TTC549 (cell line): Measurements from ENCODE around the gene RPS6KB2.
"Not testable (repeated sequence)": the region's sequence is repeated elsewhere in the genome, so short reads cannot be mapped to it uniquely, and the experiment has no call there.

Source experiments
- FAIRE-seq: peaks from 2 replicates; lab custom pipeline; 2012; peaks lifted over from hg19 to GRCh38; lab: Jason Lieb, UNC

The RPS6KB2 gene

DNA sequence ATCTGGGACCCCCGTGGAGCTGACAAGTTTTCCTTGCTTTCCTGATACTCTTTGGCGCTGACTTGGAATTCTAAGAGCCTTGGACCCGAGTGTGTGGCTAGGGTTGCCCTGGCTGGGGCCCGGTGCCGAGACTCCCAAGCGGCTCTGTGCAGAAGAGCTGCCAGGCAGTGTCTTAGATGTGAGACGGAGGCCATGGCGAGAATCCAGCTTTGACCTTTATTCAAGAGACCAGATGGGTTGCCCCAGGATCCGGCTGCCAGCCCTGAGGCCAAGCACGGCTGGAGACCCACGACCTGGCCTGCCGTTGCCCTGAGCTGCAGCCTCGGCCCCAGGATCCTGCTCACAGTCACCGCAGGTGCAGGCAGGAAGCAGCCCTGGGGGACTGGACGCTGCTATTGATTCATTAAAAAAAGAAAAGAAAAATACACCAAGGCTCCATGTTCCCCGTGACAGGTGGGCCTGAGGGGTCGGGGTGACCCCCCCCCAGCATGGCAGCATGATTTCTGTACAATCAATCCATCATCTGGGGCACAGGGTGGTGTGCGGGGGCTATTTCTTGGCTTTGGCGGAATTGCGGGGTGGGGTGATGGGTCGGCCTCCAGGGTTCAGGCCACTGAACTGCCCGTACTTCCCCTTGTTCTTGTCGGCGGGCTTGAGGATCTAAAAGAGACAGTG lies 30.2 kb upstream of the RPS6KB2 start:
- FAIRE-seq = no peak

- FAIRE-seq = no peak
These were observed 29.4 kb upstream of the RPS6KB2 start for GRCh38 chr11:67398661-67399563.

DNA sequence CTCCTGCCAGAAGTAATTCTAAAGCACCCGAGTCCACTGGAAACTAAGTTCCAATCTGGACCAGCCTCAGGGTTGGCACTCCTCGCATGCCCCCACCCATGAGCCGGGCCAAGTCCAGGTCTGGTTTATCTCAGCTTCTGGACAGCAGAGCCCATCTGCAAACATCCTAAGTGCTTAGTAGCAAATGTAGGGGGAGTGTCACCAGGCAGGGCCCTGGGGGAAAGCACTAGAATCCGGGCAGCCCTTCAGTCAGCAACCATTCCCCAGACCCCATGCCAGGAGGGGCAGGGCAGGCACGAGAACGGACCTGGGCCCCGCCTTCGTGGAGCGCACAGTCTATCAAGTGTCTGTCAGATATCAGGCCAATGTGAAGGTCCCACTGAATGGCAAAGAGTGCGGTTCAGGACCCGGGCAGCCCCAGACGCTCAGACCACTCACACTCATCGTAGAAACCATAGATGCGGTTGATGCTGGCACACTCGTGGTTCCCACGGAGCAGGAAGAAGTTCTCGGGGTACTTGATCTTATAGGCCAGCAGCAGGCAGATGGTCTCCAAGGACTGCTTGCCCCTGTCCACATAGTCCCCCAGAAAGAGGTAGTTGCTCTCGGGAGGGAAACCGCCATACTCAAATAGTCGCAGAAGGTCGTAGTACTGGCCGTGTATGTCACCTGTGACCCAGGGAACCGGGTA lies 27.9 kb upstream of the RPS6KB2 start:
- FAIRE-seq = no peak

DNA sequence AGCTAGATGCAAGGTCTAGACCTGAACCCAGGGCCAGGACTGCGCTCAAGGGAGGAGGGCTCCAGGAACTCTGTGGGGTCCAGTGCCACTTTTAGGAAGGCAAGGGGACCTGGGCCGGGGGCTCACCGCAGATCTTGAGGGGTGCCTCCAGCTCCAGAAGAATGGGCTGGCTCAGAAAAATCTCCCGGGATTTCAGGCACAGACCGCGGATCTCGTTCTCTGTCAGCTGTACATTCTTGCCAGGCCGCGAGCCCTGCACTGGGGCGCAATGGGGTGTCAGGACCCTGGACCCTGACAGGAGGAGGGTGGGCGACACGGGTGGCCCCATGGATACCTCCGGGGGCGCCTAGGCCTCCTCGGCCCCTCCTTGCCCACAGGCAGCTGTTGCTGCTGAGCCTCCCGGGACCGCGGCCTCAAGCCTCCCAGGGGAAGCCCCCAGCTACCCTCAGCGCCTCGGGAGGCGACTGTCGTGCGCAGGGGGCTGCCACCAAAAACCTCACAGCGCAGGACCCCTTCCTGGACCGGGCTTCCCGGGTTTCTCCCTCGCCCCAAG lies 27.3 kb upstream of the RPS6KB2 start:
- no peak for FAIRE-seq

DNA sequence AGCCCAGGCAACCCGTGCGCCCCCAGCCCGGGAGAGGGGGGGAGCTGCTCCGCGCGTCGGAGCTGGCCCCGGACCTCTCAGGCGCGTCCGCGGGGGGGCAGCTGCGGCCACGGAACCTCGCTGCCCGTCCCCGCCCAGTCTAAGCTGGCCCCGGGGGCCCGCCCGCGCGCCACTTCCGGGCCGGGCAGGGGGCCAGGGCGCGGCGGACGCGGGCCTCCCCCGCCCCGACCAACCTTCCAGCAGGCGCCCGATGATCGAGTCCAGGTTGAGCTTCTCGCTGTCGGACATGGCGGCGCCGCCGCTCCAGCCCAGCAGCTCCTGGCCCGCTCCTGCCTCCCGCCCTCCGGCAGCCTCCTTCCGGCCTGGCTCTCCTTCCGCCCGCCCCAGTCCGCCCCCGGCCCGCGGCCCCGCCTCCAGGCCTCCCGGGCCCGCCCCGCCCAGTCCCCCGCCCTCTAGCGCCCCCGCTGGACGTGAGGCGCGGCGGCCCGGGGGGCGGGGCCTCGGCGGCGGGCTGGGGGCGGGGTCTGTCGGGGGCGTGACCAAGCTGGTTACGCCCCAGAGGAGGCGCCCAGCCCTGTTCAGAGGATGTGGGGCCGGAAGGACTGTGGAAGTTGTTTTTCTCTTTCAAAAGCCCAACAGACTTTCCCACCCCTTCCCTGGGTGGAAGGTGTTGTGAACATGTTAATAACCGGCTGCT lies 26.7 kb upstream of the RPS6KB2 start, which contains the start of gene PPP1CA:
TSS of gene PPP1CA (minus strand) at position 364 of the 697 bp plus-strand sequence. CDS start at position 288, 76 bp downstream.
- FAIRE-seq = no peak

DNA sequence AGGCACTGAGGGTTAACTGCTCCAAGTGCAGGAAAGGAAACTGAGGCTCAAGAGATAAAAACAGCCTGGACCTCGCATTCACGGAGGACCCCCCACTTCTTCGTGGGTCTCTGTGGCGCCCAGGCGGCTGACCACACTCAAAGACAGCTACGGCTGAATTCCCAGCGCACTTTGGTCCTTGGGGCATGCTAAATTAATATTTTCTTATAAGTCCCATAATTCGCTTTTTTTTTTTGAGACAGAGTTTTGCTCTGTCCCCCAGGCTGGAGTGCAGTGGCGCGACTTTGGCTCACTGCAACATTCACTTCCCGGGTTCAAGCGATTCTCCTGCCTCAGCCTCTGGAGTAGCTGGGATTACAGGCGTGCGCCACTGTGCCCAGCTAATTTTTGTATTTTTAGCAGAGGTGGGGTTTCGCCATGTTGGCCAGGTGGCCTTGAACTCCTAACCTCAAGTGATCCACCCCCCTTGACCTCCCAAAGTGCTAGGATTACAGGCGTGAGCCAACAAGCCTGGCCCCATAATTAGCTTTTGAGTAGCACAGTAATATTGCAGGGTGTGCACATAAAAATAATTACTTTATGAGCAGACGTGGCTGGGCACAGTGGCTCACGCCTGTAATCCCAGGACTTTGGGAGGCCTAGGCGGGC lies 26.0 kb upstream of the RPS6KB2 start:
- FAIRE-seq = not testable (repeated sequence)

DNA sequence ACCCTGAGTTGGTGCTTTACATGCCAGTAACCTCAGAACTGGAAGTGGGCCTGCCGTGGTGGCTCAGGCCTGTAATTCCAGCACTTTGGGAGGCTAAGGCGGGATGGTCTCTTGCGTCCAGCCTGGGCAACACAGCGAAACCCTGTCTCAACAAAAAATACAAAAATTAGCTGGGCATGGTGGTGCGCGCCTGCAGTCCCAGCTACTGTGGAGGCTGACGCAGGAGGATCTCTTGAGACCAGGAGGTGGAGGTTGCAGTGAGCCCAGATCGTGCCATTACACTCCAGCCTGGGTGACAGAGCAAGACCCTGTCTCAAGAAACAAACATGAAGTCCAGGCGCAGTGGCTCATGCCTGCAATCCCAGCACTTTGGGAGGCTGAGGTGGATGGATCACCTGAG lies 25.2 kb upstream of the RPS6KB2 start:
- not testable (repeated sequence) for FAIRE-seq

DNA sequence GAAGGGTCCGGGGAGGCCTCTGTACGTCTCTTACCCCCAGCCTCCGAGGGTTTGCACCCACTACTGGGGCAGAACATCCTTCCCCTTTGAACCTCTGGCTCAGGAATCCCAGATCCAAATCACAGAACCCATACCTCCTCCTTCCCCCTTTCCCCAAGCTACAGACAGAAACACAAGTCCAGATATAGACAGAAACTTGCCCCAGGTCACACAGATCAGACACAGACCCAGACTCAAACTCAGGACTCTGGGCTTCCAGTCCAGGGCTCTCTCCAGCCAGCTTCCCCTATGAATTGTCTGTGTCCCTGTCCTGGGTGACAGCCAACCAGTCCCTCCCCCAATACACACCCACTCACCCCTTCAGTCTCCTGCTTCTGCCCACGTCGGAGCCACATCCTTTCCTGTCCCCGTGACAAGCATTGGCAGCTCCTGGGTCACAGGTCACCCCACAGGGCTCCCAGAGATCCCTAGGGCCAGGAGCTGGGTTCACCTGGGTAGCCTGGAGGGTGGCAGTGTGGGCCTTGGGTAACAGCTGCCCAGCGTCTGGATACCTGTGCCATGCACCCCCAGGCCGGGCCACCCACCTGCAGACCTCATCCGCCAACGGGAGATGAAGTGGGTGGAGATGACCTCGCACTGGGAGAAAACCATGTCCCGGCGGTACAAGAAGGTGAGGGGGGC lies 23.6 kb upstream of the RPS6KB2 start:
- no peak for FAIRE-seq

- no peak for FAIRE-seq
These were observed 23.1 kb upstream of the RPS6KB2 start for GRCh38 chr11:67405196-67405567.

GRCh38 chr11:67405688-67406339 lies 22.5 kb upstream of the RPS6KB2 start:
- FAIRE-seq = no peak

GRCh38 chr11:67406420-67406968 lies 21.8 kb upstream of the RPS6KB2 start:
- FAIRE-seq = no peak

- no peak for FAIRE-seq
These were observed 21.2 kb upstream of the RPS6KB2 start for GRCh38 chr11:67406969-67407687.

DNA sequence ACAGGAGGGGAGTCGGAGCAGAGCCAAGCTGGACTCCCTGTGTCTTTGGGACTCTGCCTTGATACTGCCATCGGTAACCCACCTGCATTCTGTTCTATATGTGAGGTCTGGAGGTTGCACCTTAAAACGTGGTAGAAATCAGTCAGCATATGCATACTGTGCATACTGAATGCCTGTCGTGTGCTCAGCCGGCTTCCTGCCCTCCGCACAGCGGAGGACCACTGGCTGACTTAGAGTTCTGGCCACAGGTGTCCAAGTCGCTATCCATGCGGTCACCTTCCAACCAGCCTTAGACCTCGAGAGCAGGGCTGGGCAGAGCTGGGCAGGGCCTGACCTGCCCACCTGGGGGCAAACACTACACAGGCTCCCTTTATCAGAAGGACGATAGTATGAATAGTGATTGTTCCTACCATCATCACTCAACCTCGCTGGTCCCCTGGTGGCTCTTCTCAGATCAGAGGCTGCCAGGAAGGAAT lies 20.6 kb upstream of the RPS6KB2 start:
- no peak for FAIRE-seq

DNA sequence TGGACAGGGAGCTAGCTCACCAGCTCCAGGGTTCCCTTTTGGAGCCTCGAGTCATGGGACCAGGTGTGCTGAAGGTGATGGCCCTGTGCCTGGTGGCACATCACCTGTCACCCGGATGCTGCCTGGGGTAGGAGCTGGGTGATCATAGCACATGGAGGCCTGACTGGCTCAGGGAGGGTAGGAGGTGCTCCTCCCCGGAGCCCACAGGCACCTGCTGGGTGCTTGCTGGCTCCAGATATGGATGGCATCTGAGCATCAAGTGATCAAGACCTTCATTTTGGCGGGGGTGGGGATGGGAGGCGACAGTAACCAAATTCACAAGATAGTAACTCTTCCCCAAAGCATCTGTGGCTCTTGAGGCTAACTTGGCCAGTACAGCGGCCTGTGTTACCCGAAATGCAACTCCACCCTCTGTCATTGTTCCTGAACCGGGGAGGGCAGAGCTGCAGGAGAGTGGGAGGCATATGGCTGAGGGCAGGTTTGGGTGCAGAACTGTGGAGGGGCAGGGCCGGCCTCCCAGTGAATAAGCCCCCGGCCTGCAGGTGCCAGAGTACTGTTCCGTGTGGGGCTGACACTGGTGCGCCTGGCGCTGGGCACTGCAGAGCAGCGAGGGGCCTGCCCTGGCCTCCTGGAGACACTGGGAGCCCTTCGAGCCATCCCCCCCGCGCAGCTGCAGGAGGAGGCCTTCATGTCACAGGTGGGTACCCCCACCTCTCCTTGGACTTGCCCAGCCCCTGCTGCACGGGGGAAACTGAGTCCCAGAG lies 19.7 kb upstream of the RPS6KB2 start:
- FAIRE-seq = no peak

GRCh38 chr11:67409261-67409666 lies 19.0 kb upstream of the RPS6KB2 start:
- no peak for FAIRE-seq

DNA sequence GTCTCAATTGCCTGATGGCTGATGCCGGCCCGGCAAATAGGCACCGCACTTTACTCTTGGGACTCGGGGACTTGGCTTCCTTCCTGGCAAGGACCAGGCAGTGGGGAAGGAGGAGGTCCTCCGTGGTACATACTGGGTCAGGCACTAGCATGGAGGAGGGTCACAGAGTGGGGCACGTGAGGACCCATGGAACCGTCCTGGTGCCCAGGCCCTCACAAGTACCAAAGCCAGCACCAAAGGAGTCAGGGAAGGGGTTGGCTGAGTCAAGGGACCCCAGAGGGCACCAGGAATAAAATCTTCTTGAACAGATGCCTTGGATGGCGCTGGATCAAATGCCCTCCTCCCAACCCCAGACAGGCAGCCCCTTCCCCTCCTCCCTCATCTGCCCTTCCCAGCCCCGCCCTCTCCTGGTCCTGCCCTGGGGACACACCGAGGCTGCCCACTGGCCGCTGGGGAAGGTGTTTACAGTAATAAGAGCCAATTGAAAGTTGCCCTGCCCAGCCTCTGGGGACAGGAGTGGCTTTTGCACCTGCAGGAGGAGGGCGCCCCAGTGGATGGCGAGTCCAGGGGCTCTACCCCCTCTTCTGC lies 18.4 kb upstream of the RPS6KB2 start:
- no peak for FAIRE-seq

DNA sequence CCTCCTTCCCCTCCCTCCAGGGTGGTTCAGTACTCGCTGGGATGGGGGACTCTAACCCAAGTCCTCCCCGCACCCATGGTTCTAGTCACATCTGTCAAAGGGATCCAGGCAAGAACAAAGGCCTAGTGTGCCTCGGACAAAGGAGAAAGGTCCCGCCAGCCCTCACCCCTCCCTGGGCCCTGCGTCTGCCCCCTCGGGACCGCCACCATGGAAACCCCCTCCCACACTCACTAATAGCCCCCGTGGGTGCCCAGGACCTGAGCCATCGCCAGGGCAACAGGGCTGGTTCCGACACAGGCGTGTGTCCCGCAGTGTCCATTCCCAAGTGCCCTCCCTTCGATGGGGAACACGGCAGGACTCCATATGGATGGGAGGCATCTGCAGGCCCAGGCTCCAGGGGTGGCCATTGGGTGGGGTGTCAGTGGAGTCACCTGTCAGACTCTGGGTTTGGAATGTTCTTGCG lies 17.9 kb upstream of the RPS6KB2 start:
- FAIRE-seq = no peak
